DOHH2 (cell line): ENCODE measurements around the gene HACL1.

Experiments
- EZH2phosphoT487 ChIP-seq: fragments of 200-600 bp; sonication (generic); IDR thresholded peaks from 2 replicates; pipeline ENCODE4 v1.6.1; 2017; ENCODE audit warnings: borderline replicate concordance, mild to moderate bottlenecking, antibody characterized with exemption, low read length, moderate library complexity, mixed read lengths
- TF ChIP-seq, protein P1 (sequence below): fragments of 200-600 bp; sonication (generic); IDR thresholded peaks from one replicate; pipeline ENCODE4 v1.5.1; 2014; ENCODE audit warnings: antibody characterized with exemption, mild to moderate bottlenecking, low read depth, low read length; ENCODE audit not compliant: poor library complexity, severe bottlenecking

DNA sequence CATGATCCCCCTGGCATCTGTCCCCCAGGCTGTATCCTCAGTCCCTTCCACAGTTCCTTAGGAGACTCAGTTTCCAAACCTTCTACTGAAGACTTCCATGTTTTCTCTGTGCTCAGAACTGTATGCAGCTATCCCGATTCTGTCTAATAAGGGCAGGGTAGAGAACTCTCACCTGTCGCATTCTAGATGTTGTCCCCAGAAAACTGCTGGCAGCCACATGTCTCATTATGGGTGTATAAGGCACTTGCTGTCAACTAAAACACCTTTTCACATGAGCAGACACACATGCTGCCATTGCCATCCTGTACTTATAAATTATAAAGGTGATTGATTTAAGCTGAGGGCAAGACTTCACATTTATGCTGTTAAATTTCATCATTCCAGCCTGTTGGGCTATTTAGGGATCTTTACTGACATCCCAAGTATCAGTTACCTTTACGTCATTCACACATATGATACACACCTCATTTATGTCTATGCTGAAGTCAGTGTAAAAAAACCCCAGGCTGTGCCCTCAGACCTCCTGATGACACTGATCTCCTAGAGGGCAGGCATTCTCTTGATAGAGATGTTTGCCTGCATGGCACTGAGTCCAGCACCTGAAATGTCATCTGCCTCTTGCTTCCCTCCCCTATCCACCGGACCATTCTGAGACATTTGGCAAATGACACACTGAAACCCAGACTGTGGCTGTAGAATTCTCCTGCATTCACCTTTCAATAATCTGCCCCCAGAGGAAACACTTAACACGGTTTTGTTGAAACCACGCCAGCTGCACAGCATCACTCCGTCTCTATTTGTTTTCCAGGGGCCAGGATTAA is 36.0 kb upstream of the HACL1 start:
- TF ChIP-seq, protein P1, sequence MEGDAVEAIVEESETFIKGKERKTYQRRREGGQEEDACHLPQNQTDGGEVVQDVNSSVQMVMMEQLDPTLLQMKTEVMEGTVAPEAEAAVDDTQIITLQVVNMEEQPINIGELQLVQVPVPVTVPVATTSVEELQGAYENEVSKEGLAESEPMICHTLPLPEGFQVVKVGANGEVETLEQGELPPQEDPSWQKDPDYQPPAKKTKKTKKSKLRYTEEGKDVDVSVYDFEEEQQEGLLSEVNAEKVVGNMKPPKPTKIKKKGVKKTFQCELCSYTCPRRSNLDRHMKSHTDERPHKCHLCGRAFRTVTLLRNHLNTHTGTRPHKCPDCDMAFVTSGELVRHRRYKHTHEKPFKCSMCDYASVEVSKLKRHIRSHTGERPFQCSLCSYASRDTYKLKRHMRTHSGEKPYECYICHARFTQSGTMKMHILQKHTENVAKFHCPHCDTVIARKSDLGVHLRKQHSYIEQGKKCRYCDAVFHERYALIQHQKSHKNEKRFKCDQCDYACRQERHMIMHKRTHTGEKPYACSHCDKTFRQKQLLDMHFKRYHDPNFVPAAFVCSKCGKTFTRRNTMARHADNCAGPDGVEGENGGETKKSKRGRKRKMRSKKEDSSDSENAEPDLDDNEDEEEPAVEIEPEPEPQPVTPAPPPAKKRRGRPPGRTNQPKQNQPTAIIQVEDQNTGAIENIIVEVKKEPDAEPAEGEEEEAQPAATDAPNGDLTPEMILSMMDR: no peak
- no peak for TF ChIP-seq EZH2phosphoT487
